ENCODE measurements around the gene ERBB2. TPM values are rescaled to one million over a fixed set of nuclear protein-coding genes. Genes with fewer than 3 reads are reported as not detected.

The ERBB2 gene
- total RNA-seq, 4 donors from 2014 or later, result 104 to 339 (median 247) TPM

DNA sequence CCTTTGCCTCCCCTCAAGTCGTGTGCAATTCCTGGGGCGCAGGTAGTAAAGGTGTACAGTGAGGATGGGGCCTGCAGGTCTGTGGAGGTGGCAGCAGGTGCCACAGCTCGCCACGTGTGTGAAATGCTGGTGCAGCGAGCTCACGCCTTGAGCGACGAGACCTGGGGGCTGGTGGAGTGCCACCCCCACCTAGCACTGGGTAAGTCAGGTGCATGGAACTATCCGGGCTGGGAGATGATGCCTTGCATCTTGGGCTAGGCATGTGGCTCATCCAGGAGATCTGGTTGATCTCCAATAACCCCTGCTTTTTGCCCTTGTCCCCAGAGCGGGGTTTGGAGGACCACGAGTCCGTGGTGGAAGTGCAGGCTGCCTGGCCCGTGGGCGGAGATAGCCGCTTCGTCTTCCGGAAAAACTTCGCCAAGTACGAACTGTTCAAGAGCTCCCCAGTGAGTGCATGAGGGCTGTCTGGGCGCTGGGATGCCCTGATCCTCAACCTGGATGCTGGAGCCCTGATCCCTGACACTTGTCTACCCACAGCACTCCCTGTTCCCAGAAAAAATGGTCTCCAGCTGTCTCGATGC lies 43.1 kb downstream of the ERBB2 start:
- peaks cover 0 to 43% (median 0%) of the 10 kb centered on the region in 3 donors for H3K36me3 ChIP-seq
- H3K4me1 ChIP-seq, result peaks cover 0 to 34% (median 14%) of the 10 kb centered on the region in 4 donors
- H3K9me3 ChIP-seq, result no peaks in the 10 kb centered on the region
- peak in 1 of 3 donors; percentile 37 for DNase-seq
- no peak overlapping the region for H3K27ac ChIP-seq
- H3K4me3 ChIP-seq, result no peak overlapping the region
- no peak for TF ChIP-seq POLR2A (IDR thresholded peaks at IDR 0.05)
- TF ChIP-seq, protein P1, sequence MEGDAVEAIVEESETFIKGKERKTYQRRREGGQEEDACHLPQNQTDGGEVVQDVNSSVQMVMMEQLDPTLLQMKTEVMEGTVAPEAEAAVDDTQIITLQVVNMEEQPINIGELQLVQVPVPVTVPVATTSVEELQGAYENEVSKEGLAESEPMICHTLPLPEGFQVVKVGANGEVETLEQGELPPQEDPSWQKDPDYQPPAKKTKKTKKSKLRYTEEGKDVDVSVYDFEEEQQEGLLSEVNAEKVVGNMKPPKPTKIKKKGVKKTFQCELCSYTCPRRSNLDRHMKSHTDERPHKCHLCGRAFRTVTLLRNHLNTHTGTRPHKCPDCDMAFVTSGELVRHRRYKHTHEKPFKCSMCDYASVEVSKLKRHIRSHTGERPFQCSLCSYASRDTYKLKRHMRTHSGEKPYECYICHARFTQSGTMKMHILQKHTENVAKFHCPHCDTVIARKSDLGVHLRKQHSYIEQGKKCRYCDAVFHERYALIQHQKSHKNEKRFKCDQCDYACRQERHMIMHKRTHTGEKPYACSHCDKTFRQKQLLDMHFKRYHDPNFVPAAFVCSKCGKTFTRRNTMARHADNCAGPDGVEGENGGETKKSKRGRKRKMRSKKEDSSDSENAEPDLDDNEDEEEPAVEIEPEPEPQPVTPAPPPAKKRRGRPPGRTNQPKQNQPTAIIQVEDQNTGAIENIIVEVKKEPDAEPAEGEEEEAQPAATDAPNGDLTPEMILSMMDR (IDR thresholded peaks at IDR 0.05), result no peak
- no peaks in the 10 kb centered on the region for H3K27me3 ChIP-seq

DNA sequence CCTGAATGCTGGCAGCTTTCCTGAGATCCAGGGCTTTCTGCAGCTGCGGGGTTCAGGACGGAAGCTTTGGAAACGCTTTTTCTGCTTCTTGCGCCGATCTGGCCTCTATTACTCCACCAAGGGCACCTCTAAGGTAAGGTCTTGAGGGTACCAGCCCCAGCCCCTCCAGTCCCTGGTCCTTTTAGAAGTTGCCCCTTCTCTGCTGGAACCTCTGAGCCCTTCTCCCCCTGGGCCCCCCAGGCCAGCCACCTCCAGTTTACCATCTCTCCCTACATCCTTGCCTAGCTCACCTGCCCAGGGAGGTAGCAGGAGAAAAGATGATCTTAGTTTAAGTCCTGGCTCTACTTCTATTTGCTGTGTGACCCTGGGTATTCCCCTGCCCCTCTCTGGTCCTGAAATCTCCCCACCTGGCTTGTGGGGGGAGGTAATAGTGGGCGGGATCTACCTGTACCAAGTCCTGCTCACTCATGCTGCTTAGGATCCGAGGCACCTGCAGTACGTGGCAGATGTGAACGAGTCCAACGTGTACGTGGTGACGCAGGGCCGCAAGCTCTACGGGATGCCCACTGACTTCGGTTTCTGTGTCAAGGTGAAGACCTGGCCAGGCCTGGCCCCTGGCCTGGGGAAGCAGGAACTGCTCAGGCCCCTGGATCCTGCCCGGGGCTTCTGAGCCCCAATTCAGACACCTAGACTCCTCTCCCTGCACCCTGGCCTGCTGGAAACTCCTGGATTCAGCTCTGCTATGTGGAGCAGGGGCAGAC lies 44.4 kb downstream of the ERBB2 start:
- Histone ChIP-seq H3K4me3 (no peak overlapping the region), H3K36me3 (peaks cover 0 to 43% (median 0%) of the 10 kb centered on the region in 3 donors), H3K4me1 (peaks cover 0 to 21% (median 3%) of the 10 kb centered on the region in 4 donors), H3K27me3 (no peaks in the 10 kb centered on the region), H3K27ac (no peak overlapping the region), H3K9me3 (no peaks in the 10 kb centered on the region)
- TF ChIP-seq POLR2A (IDR thresholded peaks at IDR 0.05), result no peak
- TF ChIP-seq, protein P1 (IDR thresholded peaks at IDR 0.05), result no peak
- peak in 1 of 3 donors; percentile 29 for DNase-seq

DNA sequence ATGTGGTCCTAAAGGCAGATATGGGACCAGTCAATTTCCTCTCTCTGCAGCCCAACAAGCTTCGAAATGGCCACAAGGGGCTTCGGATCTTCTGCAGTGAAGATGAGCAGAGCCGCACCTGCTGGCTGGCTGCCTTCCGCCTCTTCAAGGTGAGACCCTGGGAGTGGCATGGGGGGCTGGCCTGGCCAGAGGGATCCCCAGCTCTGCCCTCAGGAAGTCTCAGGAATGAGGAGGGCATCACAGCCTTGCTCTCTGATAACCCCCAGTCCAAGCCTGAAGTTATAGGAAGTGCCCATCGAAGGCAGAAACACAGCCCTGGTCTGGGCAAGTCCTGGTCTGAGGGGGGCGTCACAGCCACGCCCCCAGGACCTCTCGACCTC lies 45.0 kb downstream of the ERBB2 start:
- peaks cover 0 to 43% (median 0%) of the 10 kb centered on the region in 3 donors for H3K36me3 ChIP-seq

DNA sequence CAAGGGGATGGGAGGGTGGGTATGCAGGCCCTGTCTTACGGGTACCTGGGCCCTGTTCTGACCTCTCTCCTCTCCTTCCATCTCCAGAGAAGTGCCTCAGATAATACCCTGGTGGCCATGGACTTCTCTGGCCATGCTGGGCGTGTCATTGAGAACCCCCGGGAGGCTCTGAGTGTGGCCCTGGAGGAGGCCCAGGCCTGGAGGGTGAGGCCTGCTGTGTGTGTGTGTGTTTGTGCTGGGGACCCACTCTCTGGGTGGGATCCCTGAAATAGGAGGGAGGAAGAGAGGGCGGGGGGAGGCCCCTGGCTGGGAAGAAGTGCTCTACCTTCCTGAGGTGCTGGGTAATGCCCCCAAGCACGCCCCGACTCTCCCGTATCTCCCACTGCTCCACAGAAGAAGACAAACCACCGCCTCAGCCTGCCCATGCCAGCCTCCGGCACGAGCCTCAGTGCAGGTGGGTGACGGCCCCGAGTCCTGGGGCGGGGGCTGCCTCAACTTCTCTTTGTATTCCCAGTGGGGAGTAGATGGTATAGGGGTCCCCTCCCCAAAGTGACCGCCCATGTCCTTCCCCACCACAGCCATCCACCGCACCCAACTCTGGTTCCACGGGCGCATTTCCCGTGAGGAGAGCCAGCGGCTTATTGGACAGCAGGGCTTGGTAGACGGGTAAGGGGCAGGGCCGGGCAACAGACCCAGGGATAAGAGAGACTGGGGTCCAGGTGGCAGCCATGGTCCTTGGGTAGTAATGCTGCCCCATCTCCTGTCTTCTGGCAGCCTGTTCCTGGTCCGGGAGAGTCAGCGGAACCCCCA lies 45.7 kb downstream of the ERBB2 start:
- TF ChIP-seq POLR2A (IDR thresholded peaks at IDR 0.05), result no peak
- TF ChIP-seq, protein P1 (IDR thresholded peaks at IDR 0.05), result no peak
- H3K4me1 ChIP-seq, result peaks cover 0 to 16% (median 0%) of the 10 kb centered on the region in 4 donors
- no peaks in the 10 kb centered on the region for H3K9me3 ChIP-seq
- no peak overlapping the region for H3K27ac ChIP-seq
- H3K36me3 ChIP-seq, result peaks cover 0 to 43% (median 0%) of the 10 kb centered on the region in 3 donors
- no peaks in the 10 kb centered on the region for H3K27me3 ChIP-seq
- H3K4me3 ChIP-seq, result no peak overlapping the region
- peak in 1 of 3 donors; percentile 43 for DNase-seq

More for the DNA sequence above, 45.0 kb downstream of the ERBB2 start:
- no peak overlapping the region for H3K27ac ChIP-seq
- peaks cover 0 to 16% (median 0%) of the 10 kb centered on the region in 4 donors for H3K4me1 ChIP-seq
- H3K4me3 ChIP-seq, result no peak overlapping the region
- TF ChIP-seq, protein P1 (IDR thresholded peaks at IDR 0.05), result no peak
- TF ChIP-seq POLR2A (IDR thresholded peaks at IDR 0.05), result no peak
- no peaks in the 10 kb centered on the region for H3K27me3 ChIP-seq
- DNase-seq, result peak in 1 of 3 donors; percentile 22
- H3K9me3 ChIP-seq, result no peaks in the 10 kb centered on the region

DNA sequence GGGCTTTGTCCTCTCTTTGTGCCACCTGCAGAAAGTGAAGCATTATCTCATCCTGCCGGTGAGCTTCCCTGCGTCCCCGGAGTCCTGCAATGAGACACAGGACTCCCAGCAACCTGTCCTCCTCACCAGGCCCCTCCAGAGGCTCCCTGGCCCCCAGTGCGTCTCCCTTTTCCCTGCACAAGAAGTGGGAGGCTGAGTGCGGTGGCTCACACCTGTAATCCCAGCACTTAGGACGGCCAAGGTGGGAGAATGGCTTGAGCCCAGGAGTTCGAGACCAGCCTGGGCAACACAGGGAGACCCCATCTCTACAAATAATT lies 46.2 kb downstream of the ERBB2 start:
- peaks cover 0 to 12% (median 0%) of the 10 kb centered on the region in 4 donors for H3K4me1 ChIP-seq
- H3K27ac ChIP-seq, result no peak overlapping the region
- no peak for TF ChIP-seq POLR2A (IDR thresholded peaks at IDR 0.05)
- TF ChIP-seq, protein P1 (IDR thresholded peaks at IDR 0.05), result no peak
- DNase-seq, result peak in 1 of 3 donors; percentile 34
- H3K27me3 ChIP-seq, result no peaks in the 10 kb centered on the region
- H3K9me3 ChIP-seq, result no peaks in the 10 kb centered on the region
- H3K4me3 ChIP-seq, result no peak overlapping the region
- peaks cover 0 to 43% (median 0%) of the 10 kb centered on the region in 3 donors for H3K36me3 ChIP-seq

Data from Peyer's patch (tissue), 4 donors.